GM19397 (cell line): ENCODE data around the gene KCNK3.
"Not testable (repeated sequence)": the region's sequence is repeated elsewhere in the genome, so short reads cannot be mapped to it uniquely, and the experiment has no call there.

Experiments
- ATAC-seq: cut with Tn5 transposase; IDR thresholded peaks from one replicate; pipeline ENCODE4 v1.9.1; 2021; ENCODE audit warnings: mild to moderate bottlenecking, moderate library complexity; ENCODE audit not compliant: unreplicated experiment

The KCNK3 gene

DNA sequence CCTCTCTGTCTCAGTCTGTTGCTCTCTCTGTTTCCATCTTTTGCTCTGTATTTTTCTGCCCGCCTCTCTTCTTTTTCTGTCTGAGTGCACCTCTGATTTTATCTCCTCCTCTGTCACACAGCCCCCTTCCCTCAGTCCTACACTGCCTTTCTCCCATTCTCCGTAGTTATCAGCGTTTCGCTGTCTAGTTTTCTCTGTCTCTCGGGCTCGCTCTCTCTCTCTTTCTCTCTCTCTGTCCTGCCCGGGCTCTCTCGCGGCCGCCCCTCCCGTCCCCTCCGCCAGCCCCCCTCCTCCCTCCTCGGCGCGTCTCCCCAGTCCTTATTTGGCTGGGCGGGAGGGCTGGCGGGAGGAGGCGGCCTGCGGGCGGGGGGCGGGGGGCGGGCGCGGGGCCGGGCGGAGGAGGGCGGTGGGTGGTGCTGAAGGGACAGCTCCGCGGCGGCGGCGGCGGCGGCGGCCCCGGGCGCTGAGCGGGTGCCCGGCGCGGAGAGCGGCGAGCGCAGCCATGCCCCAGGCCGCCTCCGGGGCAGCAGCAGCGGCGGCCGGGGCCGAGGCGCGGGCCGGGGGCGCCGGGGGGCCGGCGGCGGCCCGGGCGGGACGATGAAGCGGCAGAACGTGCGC, at the start of gene KCNK3:
Gene KCNK3 (plus strand): TSS at position 444 of the 618 bp plus-strand sequence. CDS start 154 bp downstream, at position 598.
- no peak for ATAC-seq

- no peak for ATAC-seq
These were observed 48.2 kb upstream of the KCNK3 start for GRCh38 chr2:26644188-26644835.

DNA sequence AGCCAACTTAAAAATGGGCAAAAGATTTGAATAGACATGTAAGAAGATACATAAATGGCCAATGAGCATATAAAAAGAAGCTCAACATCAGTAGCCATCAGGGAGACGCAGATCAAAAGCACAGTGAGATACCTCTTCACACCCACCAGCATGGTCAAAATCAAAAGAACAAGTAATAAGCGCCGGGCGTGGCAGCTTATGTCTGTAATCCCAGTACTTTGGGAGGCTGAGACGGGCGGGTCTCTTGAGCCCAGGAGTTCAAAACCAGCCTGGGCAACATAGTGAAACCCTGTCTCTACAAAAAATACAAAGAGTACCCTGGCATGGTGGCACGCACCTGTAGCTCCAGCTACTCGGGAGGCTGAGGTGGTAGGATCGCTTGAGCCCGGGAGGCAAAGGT, 46.8 kb upstream of the KCNK3 start:
- ATAC-seq, result no peak

GRCh38 chr2:26646986-26647672, 45.4 kb upstream of the KCNK3 start:
- no peak for ATAC-seq

DNA sequence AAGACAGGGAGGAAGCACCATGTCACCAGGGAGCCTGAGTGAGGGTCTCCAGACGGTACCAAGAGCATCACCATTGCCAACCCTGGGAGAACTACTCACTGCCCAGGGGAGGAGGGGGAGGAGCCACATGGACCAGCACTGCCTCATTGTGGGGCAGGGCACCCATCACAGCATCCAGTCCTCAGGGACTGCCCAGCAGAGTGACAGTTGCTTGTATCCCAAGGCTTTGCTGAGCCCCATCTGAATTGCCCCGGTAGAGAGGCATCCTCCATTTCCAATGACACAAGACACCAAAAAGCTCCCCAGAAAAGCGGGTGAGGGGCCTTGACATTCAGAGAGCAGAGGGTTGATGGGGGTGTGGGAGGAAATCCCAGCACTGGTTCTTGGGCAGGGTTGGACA, 44.5 kb upstream of the KCNK3 start:
- ATAC-seq, result no peak

- ATAC-seq, result no peak
These were observed 44.0 kb upstream of the KCNK3 start for GRCh38 chr2:26648516-26648915.

DNA sequence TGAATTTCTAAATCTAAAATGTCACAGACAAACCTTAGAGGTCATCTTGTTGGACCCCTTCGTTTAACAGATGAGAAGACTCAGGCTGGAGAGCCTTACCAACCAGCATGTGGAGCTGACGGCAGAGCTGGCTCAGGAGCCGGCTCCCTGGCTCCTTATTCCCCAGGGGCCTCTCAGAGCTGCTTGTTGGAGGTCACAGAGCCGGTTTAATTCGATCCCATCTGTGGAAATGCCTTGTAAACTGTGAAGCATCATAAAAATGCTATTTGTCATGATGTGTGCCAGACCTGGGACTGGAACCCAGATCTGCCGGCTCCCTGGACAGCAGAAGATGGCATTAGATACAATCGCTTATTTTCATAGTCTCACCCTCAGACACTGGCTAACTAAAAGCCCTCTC, 43.2 kb upstream of the KCNK3 start:
- ATAC-seq, result no peak

DNA sequence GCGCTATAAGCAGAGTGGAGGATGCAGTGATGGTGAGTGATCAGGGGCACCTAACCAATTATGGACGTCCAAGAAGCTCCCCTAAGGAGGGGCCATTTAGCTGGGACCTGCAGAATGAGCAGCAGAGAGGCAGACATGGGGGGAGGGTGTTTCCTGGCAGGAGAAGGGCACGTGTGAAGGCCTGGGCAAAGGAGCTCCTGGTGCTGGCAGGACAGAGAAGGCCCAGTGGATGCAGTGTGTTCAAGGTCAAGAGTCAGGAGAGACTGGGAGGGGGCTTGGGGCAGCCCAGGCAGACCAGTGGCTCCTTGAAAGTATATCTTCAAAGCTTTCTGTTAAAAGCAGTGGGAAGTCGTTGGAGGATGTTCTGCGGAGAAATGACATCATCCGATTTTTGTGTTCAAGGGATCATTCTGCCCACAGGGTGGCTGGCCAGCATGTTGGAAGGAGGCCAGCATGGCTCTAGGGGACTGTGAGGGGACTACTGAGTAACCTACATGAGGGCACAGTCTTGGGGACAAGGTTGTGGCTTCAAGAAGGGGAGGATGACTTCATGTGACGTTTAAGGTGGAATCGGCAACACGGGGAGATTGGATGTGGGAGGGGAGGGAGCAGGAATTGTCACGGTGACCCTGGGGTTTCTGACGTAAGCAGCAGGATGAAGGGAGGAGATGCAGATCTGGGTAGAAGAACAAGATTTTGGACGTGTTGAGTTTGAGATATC, 42.4 kb upstream of the KCNK3 start:
- ATAC-seq, result no peak

- no peak for ATAC-seq
These were observed 41.6 kb upstream of the KCNK3 start for GRCh38 chr2:26650713-26651469.

DNA sequence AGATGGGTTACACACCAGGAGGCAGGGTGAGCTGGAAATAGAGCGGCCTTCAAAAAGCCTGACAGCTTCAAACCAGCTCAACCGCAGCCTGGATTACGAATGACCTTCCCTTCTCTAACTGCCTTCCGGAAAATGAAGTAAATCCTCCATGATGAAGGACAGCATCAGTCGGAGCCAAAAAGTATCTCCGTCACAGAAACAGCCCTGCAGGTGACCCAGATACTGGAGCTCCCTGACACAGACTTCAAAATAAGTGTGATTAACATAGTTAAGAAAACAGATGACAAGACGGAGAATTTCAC, 41.1 kb upstream of the KCNK3 start:
- no peak for ATAC-seq

DNA sequence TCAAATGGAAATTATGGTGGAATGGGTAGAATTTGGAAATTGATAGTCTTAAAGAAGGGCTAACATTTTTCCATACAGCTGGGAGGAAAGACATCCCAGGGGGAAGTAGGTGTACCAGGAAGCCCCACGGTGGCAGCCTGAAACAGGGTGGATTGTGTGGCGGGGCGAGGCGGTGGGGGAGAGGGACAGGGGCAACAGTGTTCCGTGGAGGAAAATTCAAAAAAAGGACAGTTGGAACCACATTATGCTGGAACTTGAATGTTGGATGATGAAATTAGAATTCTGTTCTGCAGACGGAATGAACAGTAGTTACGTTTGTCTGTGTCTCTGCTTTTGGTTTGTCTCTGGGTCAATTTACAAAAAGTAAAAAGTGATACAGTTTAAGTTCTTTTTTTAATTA, 40.7 kb upstream of the KCNK3 start:
- ATAC-seq, result no peak

- no peak for ATAC-seq
These were observed 40.0 kb upstream of the KCNK3 start for GRCh38 chr2:26652361-26653041.

DNA sequence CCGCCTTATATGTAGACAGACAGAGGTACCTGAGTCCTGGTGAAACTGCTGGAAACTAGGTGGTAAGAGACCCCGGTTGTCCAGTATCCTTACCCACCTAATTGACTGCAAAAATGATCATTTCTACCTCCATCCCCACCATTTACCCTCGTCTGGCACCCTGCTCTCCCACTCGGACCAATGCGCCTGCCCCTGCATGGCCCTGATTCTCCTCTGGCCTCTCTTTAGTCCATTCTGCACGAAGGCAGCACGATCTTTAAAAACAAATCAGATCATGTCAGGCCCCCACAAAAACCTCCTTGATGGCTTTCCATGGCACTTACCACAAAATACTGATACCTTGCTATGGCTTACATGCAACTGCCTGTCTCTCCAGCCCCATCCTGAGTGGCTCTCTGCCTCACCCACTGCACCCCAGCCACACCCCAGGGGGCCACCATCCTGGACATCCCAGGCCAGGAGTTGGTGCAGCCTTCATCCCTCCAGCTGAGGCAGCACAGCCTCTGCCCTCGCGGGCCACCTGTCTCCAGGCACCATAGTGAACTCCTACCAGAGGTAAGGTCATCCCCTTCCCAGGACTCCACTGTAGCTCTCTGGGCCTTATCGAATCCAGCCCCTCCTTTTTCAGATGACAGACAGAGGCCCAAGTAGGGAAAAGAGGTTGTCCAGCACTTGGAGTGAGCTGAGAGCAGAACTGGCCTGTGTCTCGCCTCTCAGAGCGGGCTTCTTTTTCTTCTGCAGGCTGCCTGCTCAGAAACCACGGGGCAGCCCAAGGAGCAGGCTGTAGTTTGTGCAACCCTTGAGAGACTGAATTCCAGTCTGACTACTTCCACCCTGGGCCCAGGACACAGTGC, 39.1 kb upstream of the KCNK3 start:
- no peak for ATAC-seq

DNA sequence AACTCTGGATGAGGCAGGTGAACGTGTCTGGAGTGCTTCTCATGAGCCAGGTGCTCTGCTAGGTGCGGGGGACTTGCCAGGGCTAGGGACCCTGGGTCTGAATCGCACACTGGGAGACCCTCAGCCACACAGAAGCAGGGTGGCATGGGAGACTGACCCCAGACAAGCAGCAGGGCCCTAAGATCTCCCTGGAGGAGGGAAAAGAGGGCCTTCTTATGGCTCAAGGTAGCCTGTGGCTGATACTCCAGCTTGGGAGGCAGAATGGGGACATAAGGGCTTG, 38.5 kb upstream of the KCNK3 start:
- no peak for ATAC-seq

- not testable (repeated sequence) for ATAC-seq
These were observed 37.4 kb upstream of the KCNK3 start for GRCh38 chr2:26655120-26655519.

- no peak for ATAC-seq
These were observed 36.8 kb upstream of the KCNK3 start for GRCh38 chr2:26655611-26656195.

- no peak for ATAC-seq
These were observed 35.3 kb upstream of the KCNK3 start for GRCh38 chr2:26657265-26657664.

DNA sequence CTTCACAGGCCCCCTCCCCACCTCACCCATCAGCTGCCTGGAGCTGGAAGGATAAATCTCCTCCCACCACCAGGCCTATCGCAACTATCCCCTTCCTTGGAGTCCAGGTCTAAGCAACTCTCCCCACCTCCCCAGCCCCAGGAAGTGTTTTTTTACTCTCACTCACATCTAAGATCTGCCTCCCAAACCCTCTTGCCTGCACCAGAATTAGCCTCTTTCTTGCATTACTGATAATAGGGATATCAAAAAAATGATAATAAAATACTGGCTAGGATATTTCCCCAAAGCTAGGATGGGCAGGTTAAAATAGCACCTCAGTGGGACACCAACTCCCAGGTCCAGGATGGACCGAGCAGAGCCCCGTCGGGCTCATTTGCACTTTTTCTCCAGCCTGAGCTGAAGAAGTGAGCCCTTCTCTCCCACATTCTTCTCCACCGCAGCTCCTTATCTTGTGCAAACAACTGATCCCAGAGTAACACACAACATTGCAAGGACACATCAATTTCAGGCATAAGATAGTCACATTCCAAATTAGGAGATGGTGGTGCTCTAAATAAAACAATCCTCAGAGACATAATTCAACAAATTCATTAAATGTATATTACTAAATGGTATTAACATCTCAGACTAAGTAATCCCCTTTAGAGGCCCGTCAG, 33.7 kb upstream of the KCNK3 start:
- ATAC-seq, result no peak

DNA sequence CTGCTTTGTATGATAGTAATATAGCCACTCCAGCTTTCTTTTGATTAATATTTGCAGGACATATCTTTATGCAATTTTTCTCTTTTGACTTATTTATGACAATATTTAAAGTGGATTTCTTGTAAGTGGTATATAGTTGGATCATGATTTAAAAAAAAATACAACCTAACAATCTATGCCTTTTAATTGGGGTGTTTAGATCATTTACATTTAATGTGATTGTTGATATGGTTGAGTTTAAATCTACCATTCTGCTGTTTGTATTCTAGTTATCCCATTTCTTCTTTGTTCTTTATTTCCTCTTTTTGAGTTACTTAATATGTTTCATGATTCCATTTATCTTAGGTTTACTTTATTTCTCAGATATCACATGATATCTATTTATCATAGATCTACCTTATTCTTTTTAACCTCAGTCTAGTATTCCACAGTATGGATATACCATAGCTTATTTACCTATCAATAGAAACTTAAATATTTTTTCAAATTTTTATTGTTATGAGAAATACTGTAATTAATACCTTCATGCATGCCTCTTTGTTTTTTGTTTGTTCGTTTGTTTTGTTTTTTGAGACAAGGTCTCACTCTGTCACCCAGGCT, 32.1 kb upstream of the KCNK3 start:
- ATAC-seq, result no peak
